ENCODE measurements around the gene TMEM272. TPM values are rescaled to one million over a fixed set of nuclear protein-coding genes. Genes with fewer than 3 reads are reported as not detected.

Gene TMEM272
- total and polyA plus RNA-seq, 2 of the 4 experiments (the other 2 are of a cell fraction) = not detected

GRCh38 chr13:51819544-51819943 lies 25.4 kb downstream of the TMEM272 start:
- no peak overlapping the region for H3K9ac ChIP-seq (ENCODE audit: low read depth, low read length)
- POLR2A ChIA-PET (ENCODE audit: unreplicated experiment) = no interaction called here
- no peak overlapping the region for H2BK120ac ChIP-seq (ENCODE audit: low read depth, low read length)
- TF ChIP-seq USF2 (IDR thresholded peaks at IDR 0.05; ENCODE audit: low read depth, low read length) (no peak), ELK1 (IDR thresholded peaks at IDR 0.05; ENCODE audit: borderline replicate concordance, low read depth, low read length) (no peak), MAZ (IDR thresholded peaks at IDR 0.05; ENCODE audit: borderline replicate concordance, low read depth, low read length) (no peak), RAD21 (IDR thresholded peaks at IDR 0.05; ENCODE audit: low read length) (no peak), CHD1 (IDR thresholded peaks at IDR 0.05; ENCODE audit: low read depth, low read length) (no peak), POLR2A (IDR thresholded peaks at IDR 0.05; ENCODE audit: low read depth, low read length) (no peak), FOS (IDR thresholded peaks at IDR 0.05; ENCODE audit: low read depth, low read length) (no peak), MAFK (IDR thresholded peaks at IDR 0.05; ENCODE audit: low read depth, low read length) (no peak), CEBPB (IDR thresholded peaks at IDR 0.05; ENCODE audit: low read depth, low read length) (no peak), BHLHE40 (IDR thresholded peaks at IDR 0.05; ENCODE audit: low read depth, low read length) (no peak), SMC3 (IDR thresholded peaks at IDR 0.05; ENCODE audit: low read depth, low read length) (no peak), NFE2L2 (IDR thresholded peaks at IDR 0.05; ENCODE audit: low read depth, low read length) (no peak), CTCF (conservative IDR thresholded peaks at IDR 0.05; ENCODE audit: low read depth, low read length) (no peak), RCOR1 (IDR thresholded peaks at IDR 0.05; ENCODE audit: insufficient replicate concordance, low read length) (no peak), MXI1 (IDR thresholded peaks at IDR 0.05; ENCODE audit: borderline replicate concordance, low read depth, low read length) (no peak)
- H3K4me2 ChIP-seq (ENCODE audit: low read depth, low read length) = no peak overlapping the region
- ATAC-seq (ENCODE audit: low read depth) (no peak), DNase-seq (no peak)
- no peak overlapping the region for H4K5ac ChIP-seq (ENCODE audit: low read depth, low read length)
- H3K4ac ChIP-seq (ENCODE audit: low read depth, low read length) = no peak overlapping the region
- H2BK15ac ChIP-seq (ENCODE audit: low read depth, low read length) = no peak overlapping the region
- H3K27ac ChIP-seq (ENCODE audit: insufficient read depth, low read length) = no peak overlapping the region
- dilution Hi-C loops (cut with HindIII; ENCODE audit: low sequenced_read_pairs, unreplicated experiment) = no loop called here
- no peak overlapping the region for H4K91ac ChIP-seq (ENCODE audit: insufficient read depth, low read depth, low read length)
- H3K4me1 ChIP-seq (ENCODE audit: control insufficient read depth, insufficient read depth, low read length) = no peaks in the 10 kb centered on the region
- H3K56ac ChIP-seq (ENCODE audit: extremely low read depth, insufficient read depth, low read length) = no peak overlapping the region
- H3K4me3 ChIP-seq (ENCODE audit: insufficient read depth, low read depth, low read length) = no peak overlapping the region
- peaks cover 4% of the 10 kb centered on the region; the same call in 1 of the 2 replicates for H3K9me1 ChIP-seq (ENCODE audit: insufficient read depth, low read length)
- peaks cover 67% of the 10 kb centered on the region for H3K27me3 ChIP-seq (ENCODE audit: control insufficient read depth, insufficient read depth, low read length)
- no peaks in the 10 kb centered on the region for H4K20me1 ChIP-seq (ENCODE audit: insufficient read depth, low read length)
- no peak overlapping the region for H3K14ac ChIP-seq (replicated peaks; ENCODE audit: low read depth, low read length)
- H2AFZ ChIP-seq (replicated peaks; ENCODE audit: low read length, poor library complexity) = no peak overlapping the region
- H3K79me1 ChIP-seq (ENCODE audit: low read depth in 1 of 2, low read length in 2 of 2) = no peaks in the 10 kb centered on the region
- CTCF ChIA-PET = no interaction called here
- H2BK20ac ChIP-seq (ENCODE audit: low read depth, low read length) = no peak overlapping the region
- H2AK9ac ChIP-seq (replicated peaks; ENCODE audit: low read depth, low read length, poor library complexity) = no peak overlapping the region
- WGBS, 2 experiments (ENCODE audit: extremely low coverage in 2 of 2, insufficient read length in 1 of 2) = no CpG with 5 or more reads among the region's 3 CpGs
- H3K23ac ChIP-seq (ENCODE audit: low read depth, low read length) = no peak overlapping the region
- intact Hi-C loops (cut with micrococcal nuclease) = loop anchor here (10.0 kb wide), 1 partner anchor 195 kb away; the partner anchor contains the start of genes ALG11 and ATP7B
- BruUV-seq (replicated peaks) = no TSS peak
- no peak overlapping the region for H2AK5ac ChIP-seq (ENCODE audit: low read depth, low read length)
- no peak overlapping the region for H3K18ac ChIP-seq (ENCODE audit: low read depth, low read length)
- no peak overlapping the region for H4K8ac ChIP-seq (ENCODE audit: low read depth in 2 of 2, low read length in 2 of 2)
- H2BK5ac ChIP-seq (ENCODE audit: low read depth, low read length, poor library complexity, severe bottlenecking) = no peak overlapping the region
- H3K36me3 ChIP-seq (ENCODE audit: control insufficient read depth, insufficient read depth, low read length) = no peaks in the 10 kb centered on the region
- H3K9me3 ChIP-seq (ENCODE audit: control insufficient read depth, insufficient read depth, low read length) = no peaks in the 10 kb centered on the region
- in situ Hi-C loops (cut with MboI; ENCODE audit: low sequenced_read_pairs) = loop anchor here (10.0 kb wide), 1 partner anchor 305 kb away; the partner anchor contains the start of gene NEK5
